Measurements from ENCODE around the gene CRMP1.

Gene CRMP1

GRCh38 chr4:5796976-5797375, 95.9 kb downstream of the CRMP1 start:
- Histone ChIP-seq H3K36me3 (peaks cover 6 to 40% (median 19%) of the 10 kb centered on the region in 11 experiments; a peak in 18 of 22 replicates), H3K4me1 (no peaks in the 10 kb centered on the region; a peak in 1 of 20 replicates), H3K9me3 (replicated peaks in 1 of 11) (peaks cover 0 to 11% (median 7%) of the 10 kb centered on the region in 11 experiments; a peak in 11 of 22 replicates), H3K4me2 (no peak overlapping the region), H3K27ac (no peak overlapping the region), H4K20me1 (peaks cover 0 to 18% (median 0%) of the 10 kb centered on the region in 11 experiments; a peak in 1 of 22 replicates), H3K4me3 (no peak overlapping the region), H3K9ac (no peak overlapping the region), H3K27me3 (no peaks in the 10 kb centered on the region)
- no peak for TF ChIP-seq Cebpa-rat (IDR thresholded peaks at IDR 0.05)

GRCh38 chr4:5795580-5795979, 97.3 kb downstream of the CRMP1 start:
- Histone ChIP-seq H3K9me3 (replicated peaks in 1 of 11) (peaks cover 0 to 11% (median 7%) of the 10 kb centered on the region in 11 experiments; a peak in 11 of 22 replicates), H3K9ac (no peak overlapping the region), H3K4me1 (no peaks in the 10 kb centered on the region; a peak in 1 of 20 replicates), H3K36me3 (peaks cover 6 to 39% (median 19%) of the 10 kb centered on the region in 11 experiments; a peak in 18 of 22 replicates), H3K27ac (no peak overlapping the region), H3K27me3 (no peaks in the 10 kb centered on the region), H3K4me3 (no peak overlapping the region), H3K4me2 (no peak overlapping the region), H4K20me1 (peaks cover 0 to 18% (median 0%) of the 10 kb centered on the region in 11 experiments; a peak in 1 of 22 replicates)
- TF ChIP-seq Cebpa-rat (IDR thresholded peaks at IDR 0.05): no peak

- Histone ChIP-seq H3K27ac (no peak overlapping the region), H3K9me3 (replicated peaks in 1 of 11) (peaks cover 0 to 11% (median 7%) of the 10 kb centered on the region in 11 experiments; a peak in 11 of 22 replicates), H3K4me2 (no peak overlapping the region), H3K27me3 (no peaks in the 10 kb centered on the region), H3K4me3 (no peak overlapping the region), H3K36me3 (peaks cover 6 to 41% (median 19%) of the 10 kb centered on the region in 11 experiments; a peak in 18 of 22 replicates), H4K20me1 (peaks cover 0 to 7% (median 0%) of the 10 kb centered on the region in 11 experiments; a peak in 1 of 22 replicates), H3K4me1 (no peaks in the 10 kb centered on the region; a peak in 1 of 20 replicates), H3K9ac (no peak overlapping the region)
- no peak for TF ChIP-seq Cebpa-rat (IDR thresholded peaks at IDR 0.05)
These were observed 99.4 kb downstream of the CRMP1 start for GRCh38 chr4:5793514-5793913.

GRCh38 chr4:5791654-5792053, 101.2 kb downstream of the CRMP1 start:
- Histone ChIP-seq H3K27ac (no peak overlapping the region), H3K36me3 (peaks cover 19 to 45% (median 27%) of the 10 kb centered on the region in 11 experiments; a peak in 21 of 22 replicates), H3K9ac (0 out of 22 replicates have a peak overlapping the region, but pooled peaks of 1 of the 11 experiments have one; percentile 14), H3K4me1 (no peaks in the 10 kb centered on the region; a peak in 1 of 20 replicates), H3K4me2 (no peak overlapping the region), H3K27me3 (no peaks in the 10 kb centered on the region), H3K9me3 (replicated peaks in 1 of 11) (peaks cover 0 to 26% (median 15%) of the 10 kb centered on the region in 11 experiments; a peak in 18 of 22 replicates), H3K4me3 (no peak overlapping the region), H4K20me1 (0 out of 22 replicates have a peak, but pooled peaks cover 0 to 2% (median 0%) of the 10 kb centered on the region in 11 experiments)
- no peak for TF ChIP-seq Cebpa-rat (IDR thresholded peaks at IDR 0.05)

- Histone ChIP-seq H3K4me2 (no peak overlapping the region), H3K9ac (no peak overlapping the region), H3K9me3 (replicated peaks in 1 of 11) (peaks cover 0 to 23% (median 15%) of the 10 kb centered on the region in 11 experiments; a peak in 18 of 22 replicates), H3K27me3 (no peaks in the 10 kb centered on the region), H3K27ac (no peak overlapping the region), H3K36me3 (peaks cover 20 to 47% (median 25%) of the 10 kb centered on the region in 11 experiments; a peak in 21 of 22 replicates), H3K4me1 (no peaks in the 10 kb centered on the region; a peak in 1 of 20 replicates), H3K4me3 (no peak overlapping the region), H4K20me1 (no peaks in the 10 kb centered on the region)
- no peak for TF ChIP-seq Cebpa-rat (IDR thresholded peaks at IDR 0.05)
These were observed 102.4 kb downstream of the CRMP1 start for GRCh38 chr4:5790546-5790857.

- Histone ChIP-seq H3K9me3 (replicated peaks in 1 of 11) (peaks cover 0 to 16% (median 11%) of the 10 kb centered on the region in 11 experiments; a peak in 15 of 22 replicates), H3K4me2 (no peak overlapping the region), H3K27me3 (no peaks in the 10 kb centered on the region), H3K27ac (no peak overlapping the region), H3K36me3 (peaks cover 15 to 46% (median 26%) of the 10 kb centered on the region in 11 experiments; a peak in 15 of 22 replicates), H3K4me1 (no peaks in the 10 kb centered on the region; a peak in 1 of 20 replicates), H3K9ac (no peak overlapping the region), H4K20me1 (no peaks in the 10 kb centered on the region), H3K4me3 (no peak overlapping the region)
- TF ChIP-seq Cebpa-rat (IDR thresholded peaks at IDR 0.05): no peak
These were observed 103.7 kb downstream of the CRMP1 start for GRCh38 chr4:5789141-5789540.

- Histone ChIP-seq H3K27me3 (no peaks in the 10 kb centered on the region), H3K9ac (no peak overlapping the region), H3K4me1 (no peaks in the 10 kb centered on the region; a peak in 1 of 20 replicates), H3K27ac (no peak overlapping the region), H3K9me3 (replicated peaks in 1 of 11) (peaks cover 0 to 16% (median 11%) of the 10 kb centered on the region in 11 experiments; a peak in 15 of 22 replicates), H3K4me3 (no peak overlapping the region), H3K36me3 (peaks cover 15 to 50% (median 31%) of the 10 kb centered on the region in 11 experiments; a peak in 16 of 22 replicates), H4K20me1 (0 out of 22 replicates have a peak, but pooled peaks cover 0 to 6% (median 0%) of the 10 kb centered on the region in 11 experiments), H3K4me2 (no peak overlapping the region)
- TF ChIP-seq Cebpa-rat (IDR thresholded peaks at IDR 0.05): no peak
These were observed 104.7 kb downstream of the CRMP1 start for GRCh38 chr4:5788144-5788543.

- Histone ChIP-seq H4K20me1 (0 out of 22 replicates have a peak, but pooled peaks cover 0 to 6% (median 0%) of the 10 kb centered on the region in 11 experiments), H3K27me3 (no peaks in the 10 kb centered on the region), H3K9ac (no peak overlapping the region), H3K9me3 (replicated peaks in 1 of 11) (peaks cover 0 to 16% (median 11%) of the 10 kb centered on the region in 11 experiments; a peak in 15 of 22 replicates), H3K4me2 (no peak overlapping the region), H3K36me3 (peaks cover 15 to 50% (median 31%) of the 10 kb centered on the region in 11 experiments; a peak in 16 of 22 replicates), H3K4me3 (no peak overlapping the region), H3K27ac (no peak overlapping the region), H3K4me1 (no peaks in the 10 kb centered on the region)
- TF ChIP-seq Cebpa-rat (IDR thresholded peaks at IDR 0.05): no peak
These were observed 105.6 kb downstream of the CRMP1 start for GRCh38 chr4:5787311-5787710.

GRCh38 chr4:5785806-5786680, 106.8 kb downstream of the CRMP1 start:
- H3K4me1 ChIP-seq: no peaks in the 10 kb centered on the region
- 0 out of 22 replicates have a peak, but pooled peaks cover 0 to 6% (median 0%) of the 10 kb centered on the region in 11 experiments for H4K20me1 ChIP-seq
- H3K4me3 ChIP-seq: no peak overlapping the region
- no peak for TF ChIP-seq Cebpa-rat (IDR thresholded peaks at IDR 0.05)
- H3K9ac ChIP-seq: no peak overlapping the region
- H3K36me3 ChIP-seq: peaks cover 15 to 50% (median 31%) of the 10 kb centered on the region in 11 experiments; a peak in 16 of 22 replicates
- H3K9me3 ChIP-seq (replicated peaks in 1 of 11): peaks cover 0 to 16% (median 11%) of the 10 kb centered on the region in 11 experiments; a peak in 15 of 22 replicates
- no peak overlapping the region for H3K27ac ChIP-seq
- no peak overlapping the region for H3K4me2 ChIP-seq
- no peaks in the 10 kb centered on the region for H3K27me3 ChIP-seq

Measured in BLaER1 treated with 17β-estradiol and CSF1 and Interleukin-3, amounts not matched to agents 10 nM and 100 nM (cell line).